ENCODE data around the gene MECR. TPM values are rescaled to one million over a fixed set of nuclear protein-coding genes. Genes with fewer than 3 reads are reported as not detected.
"Not testable (repeated sequence)": the region's sequence is repeated elsewhere in the genome, so short reads cannot be mapped to it uniquely, and the experiment has no call there.

Gene MECR
- total and polyA plus RNA-seq, 4 experiments from 2014 or later = 12.0 to 17.1 (median 14.2) TPM

GRCh38 chr1:29159773-29160172 is 71.0 kb downstream of the MECR start:
- Mint-ChIP-seq H3K27me3 (no peaks in the 10 kb centered on the region), H3K4me1 (peaks cover 13 to 24% (median 17%) of the 10 kb centered on the region in 4 donors), H3K9me3 (no peaks in the 10 kb centered on the region), H3K4me3 (no peak overlapping the region), H3K27ac (no peak overlapping the region), H3K36me3 (peaks cover 24 to 68% of the 10 kb centered on the region in 2 donors)
- CTCF ChIA-PET (ENCODE audit: partially characterized antibody) = no interaction called here
- Histone ChIP-seq H3K27me3 (ENCODE audit: insufficient read depth, low read length) (no peaks in the 10 kb centered on the region), H3K36me3 (ENCODE audit: insufficient read depth, low read length) (peaks cover 37% of the 10 kb centered on the region), H3K4me1 (ENCODE audit: insufficient read depth, low read length) (peaks cover 22% of the 10 kb centered on the region), H3K27ac (ENCODE audit: low read depth, low read length) (no peak overlapping the region), H3K9me3 (ENCODE audit: control insufficient read depth in 1 of 2, low read length in 2 of 2) (no peaks in the 10 kb centered on the region), H3K4me3 (ENCODE audit: low read length in 2 of 2) (no peak overlapping the region)
- intact Hi-C loops (cut with micrococcal nuclease) = no loop called here
- POLR2A ChIA-PET (ENCODE audit: partially characterized antibody) = no interaction called here
- no peak for DNase-seq

- POLR2A ChIA-PET (ENCODE audit: partially characterized antibody) = no interaction called here
- intact Hi-C loops (cut with micrococcal nuclease) = no loop called here
Measured at GRCh38 chr1:29157269-29157601, 73.5 kb downstream of the MECR start.

GRCh38 chr1:29156543-29157268 is 74.0 kb downstream of the MECR start:
- CTCF ChIA-PET (ENCODE audit: partially characterized antibody) = interaction anchor here (1.9 to 2.8 kb wide), 2 partner anchors 25 to 46 kb away, joined by 5 to 11 read pairs; partner anchors contain the start of gene SRSF4
- H3K27me3 Mint-ChIP-seq = no peaks in the 10 kb centered on the region
- H3K27ac ChIP-seq (ENCODE audit: low read depth, low read length) = no peak overlapping the region

More at GRCh38 chr1:29157269-29157601, 73.5 kb downstream of the MECR start:
- Mint-ChIP-seq H3K4me1 (peaks cover under 1 to 5% (median 2%) of the 10 kb centered on the region in 4 donors), H3K36me3 (peaks cover 33 to 73% of the 10 kb centered on the region in 2 donors), H3K9me3 (no peaks in the 10 kb centered on the region), H3K27me3 (no peaks in the 10 kb centered on the region), H3K4me3 (no peak overlapping the region), H3K27ac (no peak overlapping the region)
- Histone ChIP-seq H3K4me3 (ENCODE audit: low read length in 2 of 2) (no peak overlapping the region), H3K9me3 (ENCODE audit: control insufficient read depth in 1 of 2, low read length in 2 of 2) (no peaks in the 10 kb centered on the region), H3K4me1 (ENCODE audit: insufficient read depth, low read length) (peaks cover 6% of the 10 kb centered on the region), H3K27me3 (ENCODE audit: insufficient read depth, low read length) (no peaks in the 10 kb centered on the region), H3K36me3 (ENCODE audit: insufficient read depth, low read length) (peaks cover 62% of the 10 kb centered on the region), H3K27ac (ENCODE audit: low read depth, low read length) (no peak overlapping the region)
- no peak for DNase-seq
- CTCF ChIA-PET (ENCODE audit: partially characterized antibody) = interaction anchor here (1.9 to 2.8 kb wide), 2 partner anchors 24 to 45 kb away, joined by 5 to 11 read pairs; partner anchors contain the start of gene SRSF4

GRCh38 chr1:29152046-29152805 is 78.5 kb downstream of the MECR start:
- DNase-seq = no peak

More at GRCh38 chr1:29156543-29157268, 74.0 kb downstream of the MECR start:
- Mint-ChIP-seq H3K9me3 (no peaks in the 10 kb centered on the region), H3K4me3 (no peak overlapping the region), H3K4me1 (peaks cover 0 to 5% (median 2%) of the 10 kb centered on the region in 4 donors), H3K36me3 (peaks cover 39 to 79% of the 10 kb centered on the region in 2 donors), H3K27ac (peak overlapping the region in 2 of 7 donors; percentile 2 to 53)
- POLR2A ChIA-PET (ENCODE audit: partially characterized antibody) = interaction anchor here (0.6 kb wide), 1 partner anchor 45 kb away, joined by 3 read pairs; no protein-coding TSS in a partner anchor
- DNase-seq = no peak
- Histone ChIP-seq H3K27me3 (ENCODE audit: insufficient read depth, low read length) (no peaks in the 10 kb centered on the region), H3K9me3 (ENCODE audit: control insufficient read depth in 1 of 2, low read length in 2 of 2) (no peaks in the 10 kb centered on the region), H3K4me1 (ENCODE audit: insufficient read depth, low read length) (peaks cover under 1% of the 10 kb centered on the region), H3K36me3 (ENCODE audit: insufficient read depth, low read length) (peaks cover 67% of the 10 kb centered on the region), H3K4me3 (ENCODE audit: low read length in 2 of 2) (no peak overlapping the region)
- intact Hi-C loops (cut with micrococcal nuclease) = no loop called here

GRCh38 chr1:29150346-29150745 is 80.4 kb downstream of the MECR start:
- CTCF ChIA-PET (ENCODE audit: partially characterized antibody); DNase-seq; H3K4me1 Mint-ChIP-seq; H3K9me3 ChIP-seq (ENCODE audit: control insufficient read depth in 1 of 2, low read length in 2 of 2); H3K27ac ChIP-seq (ENCODE audit: low read depth, low read length); H3K4me3 Mint-ChIP-seq; H3K27ac Mint-ChIP-seq; H3K9me3 Mint-ChIP-seq; intact Hi-C loops (cut with micrococcal nuclease); H3K27me3 Mint-ChIP-seq; H3K4me1 ChIP-seq (ENCODE audit: insufficient read depth, low read length); H3K4me3 ChIP-seq (ENCODE audit: low read length in 2 of 2); H3K27me3 ChIP-seq (ENCODE audit: insufficient read depth, low read length): not testable (repeated sequence)
- peaks cover 74% of the 10 kb centered on the region for H3K36me3 ChIP-seq (ENCODE audit: insufficient read depth, low read length)
- POLR2A ChIA-PET (ENCODE audit: partially characterized antibody) = interaction anchor here (1.9 kb wide), 1 partner anchor 36 kb away, joined by 4 read pairs; no protein-coding TSS in a partner anchor
- H3K36me3 Mint-ChIP-seq = peaks cover 74 to 88% of the 10 kb centered on the region in 2 donors

More at GRCh38 chr1:29152046-29152805, 78.5 kb downstream of the MECR start:
- Mint-ChIP-seq H3K9me3 (no peaks in the 10 kb centered on the region), H3K4me3 (no peak overlapping the region), H3K27ac (peak overlapping the region in 1 of 7 donors; percentile 67), H3K36me3 (peaks cover 65 to 87% of the 10 kb centered on the region in 2 donors), H3K4me1 (peaks cover 0 to 5% (median under 1%) of the 10 kb centered on the region in 4 donors), H3K27me3 (no peaks in the 10 kb centered on the region)
- ChIA-PET POLR2A (ENCODE audit: partially characterized antibody) (interaction anchor here (1.9 kb wide), 1 partner anchor 34 kb away, joined by 4 read pairs; no protein-coding TSS in a partner anchor), CTCF (ENCODE audit: partially characterized antibody) (no interaction called here)
- Histone ChIP-seq H3K4me3 (ENCODE audit: low read length in 2 of 2) (no peak overlapping the region), H3K9me3 (ENCODE audit: control insufficient read depth in 1 of 2, low read length in 2 of 2) (no peaks in the 10 kb centered on the region), H3K27ac (ENCODE audit: low read depth, low read length) (no peak overlapping the region), H3K4me1 (ENCODE audit: insufficient read depth, low read length) (no peaks in the 10 kb centered on the region), H3K36me3 (ENCODE audit: insufficient read depth, low read length) (peaks cover 85% of the 10 kb centered on the region), H3K27me3 (ENCODE audit: insufficient read depth, low read length) (no peaks in the 10 kb centered on the region)
- intact Hi-C loops (cut with micrococcal nuclease) = no loop called here

- Histone ChIP-seq H3K27ac (ENCODE audit: low read depth, low read length) (no peak overlapping the region), H3K27me3 (ENCODE audit: insufficient read depth, low read length) (no peaks in the 10 kb centered on the region), H3K36me3 (ENCODE audit: insufficient read depth, low read length) (peaks cover 60% of the 10 kb centered on the region), H3K4me3 (ENCODE audit: low read length in 2 of 2) (no peak overlapping the region), H3K4me1 (ENCODE audit: insufficient read depth, low read length) (no peaks in the 10 kb centered on the region), H3K9me3 (ENCODE audit: control insufficient read depth in 1 of 2, low read length in 2 of 2) (no peaks in the 10 kb centered on the region)
- DNase-seq = no peak
- H3K27ac Mint-ChIP-seq = peak overlapping the region in 1 of 7 donors; percentile 22
- no peak overlapping the region for H3K4me3 Mint-ChIP-seq
- CTCF ChIA-PET (ENCODE audit: partially characterized antibody) = no interaction called here
- H3K4me1 Mint-ChIP-seq = peaks cover 0 to 5% (median 1%) of the 10 kb centered on the region in 4 donors
- intact Hi-C loops (cut with micrococcal nuclease) = no loop called here
- POLR2A ChIA-PET (ENCODE audit: partially characterized antibody) = no interaction called here
- H3K36me3 Mint-ChIP-seq = peaks cover 71 to 80% of the 10 kb centered on the region in 2 donors
- H3K9me3 Mint-ChIP-seq = peaks cover 0 to 3% (median 0%) of the 10 kb centered on the region in 8 donors
- no peaks in the 10 kb centered on the region for H3K27me3 Mint-ChIP-seq
Measured at GRCh38 chr1:29148656-29149491, 81.9 kb downstream of the MECR start.
